Parathyroid adenoma (tissue), 2 donors: ENCODE measurements around the gene UPF2.

Source experiments
- H2AFZ ChIP-seq: fragments of 300-600 bp; sonication (generic); one replicate; pipeline ENCODE4 v1.7.0; 2017; ENCODE audit warnings: antibody characterized with exemption, mild to moderate bottlenecking
- H3K27ac ChIP-seq: fragments of 300-600 bp; sonication (generic); one replicate; pipeline ENCODE4 v1.7.0; 2017
- H3K27me3 ChIP-seq: fragments of 300-600 bp; sonication (generic); one replicate; pipeline ENCODE4 v1.7.0; 2017; ENCODE audit warnings: low read length; ENCODE audit not compliant: control insufficient read depth, insufficient read depth
- H3K36me3 ChIP-seq: fragments of 300-600 bp; sonication (generic); one replicate; pipeline ENCODE4 v1.7.0; 2017; ENCODE audit warnings: low read length; ENCODE audit not compliant: control insufficient read depth, insufficient read depth
- H3K4me1 ChIP-seq: fragments of 300-600 bp; sonication (generic); one replicate; pipeline ENCODE4 v1.7.0; 2017; ENCODE audit warnings: control low read depth
- H3K4me2 ChIP-seq: fragments of 300-600 bp; sonication (generic); one replicate; pipeline ENCODE4 v1.7.0; 2017; ENCODE audit warnings: low read length
- H3K4me3 ChIP-seq: fragments of 300-600 bp; sonication (generic); one replicate; pipeline ENCODE4 v1.7.0; 2017; ENCODE audit warnings: low read depth, low read length
- H3K79me2 ChIP-seq: fragments of 300-600 bp; sonication (generic); one replicate; pipeline ENCODE4 v1.7.0; 2017; ENCODE audit warnings: control low read depth
- H3K9ac ChIP-seq: fragments of 300-600 bp; sonication (generic); one replicate; pipeline ENCODE4 v1.7.0; 2017; ENCODE audit warnings: mild to moderate bottlenecking
- H3K9me3 ChIP-seq: fragments of 300-600 bp; sonication (generic); one replicate; pipeline ENCODE4 v1.7.0; 2017; ENCODE audit warnings: low read length; ENCODE audit not compliant: control insufficient read depth
- TF ChIP-seq, protein P1 (sequence below): fragments of 300-600 bp; sonication (generic); IDR thresholded peaks from one replicate; pipeline ENCODE4 v1.7.0; 2017; ENCODE audit warnings: antibody characterized with exemption, mild to moderate bottlenecking
- donor health status: primary hyperparathyroidism.

Gene UPF2

DNA sequence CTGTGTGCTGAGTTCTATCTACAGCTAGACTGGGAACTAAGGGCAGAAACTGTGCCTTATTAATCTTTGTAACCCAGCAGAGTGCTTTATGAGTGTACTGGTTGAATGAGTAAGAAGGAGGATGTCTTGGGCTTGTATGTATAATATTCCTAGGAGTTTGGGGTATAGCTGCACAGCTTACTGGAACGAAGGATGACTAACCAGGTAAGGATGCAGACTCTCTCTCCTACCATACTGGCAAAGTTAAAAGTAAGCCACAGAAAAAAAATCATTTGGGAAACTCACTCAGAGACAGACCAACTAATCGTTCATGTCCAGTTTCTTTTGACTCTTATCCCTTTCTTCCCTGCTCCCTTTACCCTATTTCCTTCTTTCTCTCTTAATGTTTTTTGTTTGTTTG, 24.7 kb upstream of the UPF2 start:
- Histone ChIP-seq H3K9ac (no peak overlapping the region), H3K36me3 (no peaks in the 10 kb centered on the region)

DNA sequence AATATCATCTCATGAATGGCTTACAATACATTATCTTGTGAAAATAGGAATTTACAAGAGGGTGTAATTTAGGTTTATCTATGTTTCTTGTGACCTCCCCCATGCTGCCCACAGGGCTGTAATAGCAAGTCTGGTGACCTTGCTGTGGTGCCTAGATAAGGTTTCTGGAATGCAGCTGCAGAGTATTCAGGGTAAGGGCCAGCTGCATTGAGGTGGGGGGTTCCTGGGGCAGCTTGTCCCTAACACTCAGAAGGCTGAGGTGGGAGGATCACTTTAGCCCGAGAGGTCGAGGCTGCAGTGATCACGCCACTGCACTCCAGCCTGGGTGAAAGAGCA, 20.8 kb upstream of the UPF2 start:
- no peaks in the 10 kb centered on the region for H3K9me3 ChIP-seq
- no peak overlapping the region for H3K4me3 ChIP-seq
- H3K36me3 ChIP-seq, result no peaks in the 10 kb centered on the region
- TF ChIP-seq, protein P1, sequence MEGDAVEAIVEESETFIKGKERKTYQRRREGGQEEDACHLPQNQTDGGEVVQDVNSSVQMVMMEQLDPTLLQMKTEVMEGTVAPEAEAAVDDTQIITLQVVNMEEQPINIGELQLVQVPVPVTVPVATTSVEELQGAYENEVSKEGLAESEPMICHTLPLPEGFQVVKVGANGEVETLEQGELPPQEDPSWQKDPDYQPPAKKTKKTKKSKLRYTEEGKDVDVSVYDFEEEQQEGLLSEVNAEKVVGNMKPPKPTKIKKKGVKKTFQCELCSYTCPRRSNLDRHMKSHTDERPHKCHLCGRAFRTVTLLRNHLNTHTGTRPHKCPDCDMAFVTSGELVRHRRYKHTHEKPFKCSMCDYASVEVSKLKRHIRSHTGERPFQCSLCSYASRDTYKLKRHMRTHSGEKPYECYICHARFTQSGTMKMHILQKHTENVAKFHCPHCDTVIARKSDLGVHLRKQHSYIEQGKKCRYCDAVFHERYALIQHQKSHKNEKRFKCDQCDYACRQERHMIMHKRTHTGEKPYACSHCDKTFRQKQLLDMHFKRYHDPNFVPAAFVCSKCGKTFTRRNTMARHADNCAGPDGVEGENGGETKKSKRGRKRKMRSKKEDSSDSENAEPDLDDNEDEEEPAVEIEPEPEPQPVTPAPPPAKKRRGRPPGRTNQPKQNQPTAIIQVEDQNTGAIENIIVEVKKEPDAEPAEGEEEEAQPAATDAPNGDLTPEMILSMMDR, result no peak
- H3K4me1 ChIP-seq, result no peaks in the 10 kb centered on the region
- H3K4me2 ChIP-seq, result no peak overlapping the region
- no peak overlapping the region for H2AFZ ChIP-seq
- H3K9ac ChIP-seq, result no peak overlapping the region
- H3K79me2 ChIP-seq, result no peaks in the 10 kb centered on the region
- H3K27ac ChIP-seq, result no peak overlapping the region
- H3K27me3 ChIP-seq, result no peaks in the 10 kb centered on the region

More for the DNA sequence above, 24.7 kb upstream of the UPF2 start:
- no peak overlapping the region for H3K27ac ChIP-seq
- no peaks in the 10 kb centered on the region for H3K27me3 ChIP-seq
- H3K9me3 ChIP-seq, result no peaks in the 10 kb centered on the region
- H3K4me3 ChIP-seq, result no peak overlapping the region
- no peaks in the 10 kb centered on the region for H3K4me1 ChIP-seq
- TF ChIP-seq, protein P1, result no peak
- H3K4me2 ChIP-seq, result no peak overlapping the region
- H2AFZ ChIP-seq, result no peak overlapping the region
- H3K79me2 ChIP-seq, result no peaks in the 10 kb centered on the region

DNA sequence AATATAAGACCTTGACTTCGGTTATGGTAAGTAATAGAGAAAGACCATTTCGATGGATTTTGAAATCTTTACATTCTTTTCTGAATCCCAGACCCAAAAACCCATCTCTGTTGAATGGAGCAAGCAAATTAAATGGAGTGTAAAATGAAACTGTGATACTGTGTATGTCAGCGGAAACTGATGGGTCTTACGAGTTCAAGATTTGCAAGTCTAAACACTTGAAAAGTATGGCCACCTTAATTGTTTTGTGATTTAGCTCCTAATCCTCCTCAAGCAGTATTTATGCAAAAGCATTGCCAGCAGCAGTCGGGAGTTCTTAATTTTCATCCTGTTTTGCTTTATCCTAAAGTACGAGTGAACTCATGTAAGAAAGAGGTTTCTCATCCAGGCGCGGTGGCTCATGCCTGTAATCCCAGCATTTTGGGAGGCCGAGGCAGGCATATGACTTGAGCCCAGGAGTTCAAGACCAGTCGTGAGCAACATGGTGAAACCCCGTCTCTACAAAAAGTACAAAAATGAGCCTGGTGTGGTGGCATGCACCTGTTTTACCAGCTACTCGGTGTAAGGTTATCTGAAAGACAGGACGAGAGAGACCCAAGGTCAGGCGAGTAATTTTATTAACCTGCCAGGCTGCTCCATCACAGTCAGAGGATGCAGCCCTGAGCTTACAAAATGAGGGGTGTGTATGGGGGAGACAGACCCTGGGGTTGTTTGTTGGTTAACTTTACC, 20.3 kb upstream of the UPF2 start:
- Histone ChIP-seq H3K27ac (no peak overlapping the region), H3K4me2 (peak overlapping the region; percentile 50), H3K79me2 (no peaks in the 10 kb centered on the region), H3K9me3 (no peaks in the 10 kb centered on the region), H3K4me3 (peak overlapping the region; percentile 9), H3K27me3 (no peaks in the 10 kb centered on the region), H3K9ac (no peak overlapping the region), H3K36me3 (no peaks in the 10 kb centered on the region), H3K4me1 (no peaks in the 10 kb centered on the region), H2AFZ (no peak overlapping the region)
- TF ChIP-seq, protein P1, result no peak

DNA sequence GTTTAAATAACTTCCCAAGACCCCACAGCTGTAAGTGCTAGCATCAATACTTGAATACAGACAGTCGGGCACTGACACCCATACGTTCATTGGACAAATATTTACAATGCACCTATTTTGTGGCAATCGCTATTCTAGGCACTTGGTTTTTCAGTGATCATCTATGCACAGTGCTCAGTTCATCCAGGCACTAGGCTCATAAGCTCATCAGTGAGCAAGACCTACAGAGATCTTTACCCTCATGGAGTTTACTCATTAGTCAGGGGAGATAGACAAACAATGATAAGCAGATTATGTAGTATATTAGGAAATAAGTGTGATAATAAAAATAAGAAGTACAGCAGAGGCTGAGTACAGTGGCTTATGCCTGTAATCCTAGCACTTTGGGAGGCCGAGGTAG, 18.5 kb upstream of the UPF2 start:
- no peak overlapping the region for H2AFZ ChIP-seq
- H3K36me3 ChIP-seq, result no peaks in the 10 kb centered on the region
- TF ChIP-seq, protein P1, result no peak
- no peak overlapping the region for H3K27ac ChIP-seq
- no peak overlapping the region for H3K4me3 ChIP-seq
- H3K9ac ChIP-seq, result no peak overlapping the region
- H3K27me3 ChIP-seq, result no peaks in the 10 kb centered on the region
- H3K4me1 ChIP-seq, result no peaks in the 10 kb centered on the region
- no peaks in the 10 kb centered on the region for H3K79me2 ChIP-seq
- H3K4me2 ChIP-seq, result no peak overlapping the region
- no peaks in the 10 kb centered on the region for H3K9me3 ChIP-seq

DNA sequence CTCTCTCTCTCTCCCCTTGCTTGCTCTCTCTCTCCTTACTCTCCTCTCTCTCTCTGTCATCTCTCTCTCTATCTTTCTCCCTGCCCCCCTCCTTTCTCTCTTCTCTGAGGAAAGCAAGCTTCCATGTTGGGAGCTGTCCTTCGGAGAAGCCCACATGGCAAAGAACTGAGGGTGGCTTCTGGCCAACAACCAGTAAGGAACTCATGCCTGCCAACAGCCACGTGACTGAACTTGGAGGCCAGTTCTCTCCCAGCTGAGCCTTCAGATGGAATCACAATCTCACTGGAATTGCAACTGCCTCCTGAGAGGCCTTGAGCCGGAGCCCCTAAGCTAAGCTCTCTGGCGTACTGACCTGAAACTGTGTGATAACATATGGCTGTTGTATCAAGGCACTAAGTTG, 14.1 kb upstream of the UPF2 start:
- no peaks in the 10 kb centered on the region for H3K4me1 ChIP-seq
- H3K9ac ChIP-seq, result no peak overlapping the region
- TF ChIP-seq, protein P1, result no peak
- no peaks in the 10 kb centered on the region for H3K27me3 ChIP-seq
- no peaks in the 10 kb centered on the region for H3K9me3 ChIP-seq
- H3K4me2 ChIP-seq, result no peak overlapping the region
- no peak overlapping the region for H3K27ac ChIP-seq
- no peak overlapping the region for H3K4me3 ChIP-seq
- no peaks in the 10 kb centered on the region for H3K79me2 ChIP-seq
- no peak overlapping the region for H2AFZ ChIP-seq
- no peaks in the 10 kb centered on the region for H3K36me3 ChIP-seq
